Pons (tissue), 1 donor: ENCODE data around the gene RAD51B.

Source experiments
- DNase-seq: peaks from one replicate; pipeline ENCODE4 v3.0.0-alpha.2; 2016; ENCODE audit warnings: low spot score

RAD51B gene

GRCh38 chr14:68444449-68445168 is 625.0 kb downstream of the RAD51B start:
- DNase-seq: no peak

- no peak for DNase-seq
Observed at GRCh38 chr14:68446243-68447040, 626.9 kb downstream of the RAD51B start.

GRCh38 chr14:68447581-68448251 is 628.1 kb downstream of the RAD51B start:
- DNase-seq: no peak

DNA sequence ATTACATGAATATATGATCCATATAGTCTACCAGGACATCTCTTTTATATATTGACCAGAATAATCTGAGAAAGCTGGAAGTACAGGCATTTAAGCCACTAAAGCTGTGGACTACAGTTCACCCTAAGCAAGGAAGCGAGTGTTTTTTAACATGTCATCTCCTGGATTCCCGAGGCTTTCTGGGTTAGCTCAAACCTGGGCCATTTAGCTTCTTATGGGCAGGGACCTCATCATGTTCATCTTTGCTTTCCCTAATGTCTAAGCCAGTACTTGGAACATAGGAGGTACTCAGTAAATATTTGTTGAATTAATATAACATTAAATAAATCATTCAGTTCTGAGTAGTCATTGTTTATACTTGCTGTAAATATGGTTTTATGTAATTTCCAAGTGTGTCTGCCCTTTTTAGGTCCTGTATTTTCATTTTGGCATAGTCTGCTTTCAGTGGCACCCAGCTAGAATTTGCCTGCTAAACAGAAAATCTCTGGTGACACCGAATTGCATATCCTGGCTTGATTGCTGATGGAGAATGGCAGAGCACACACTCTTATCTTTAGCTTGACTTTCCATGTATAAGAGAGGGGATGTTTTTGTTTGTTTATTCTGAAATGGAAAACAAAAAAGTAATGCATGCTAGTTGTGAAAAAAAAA is 628.8 kb downstream of the RAD51B start:
- no peak for DNase-seq

DNA sequence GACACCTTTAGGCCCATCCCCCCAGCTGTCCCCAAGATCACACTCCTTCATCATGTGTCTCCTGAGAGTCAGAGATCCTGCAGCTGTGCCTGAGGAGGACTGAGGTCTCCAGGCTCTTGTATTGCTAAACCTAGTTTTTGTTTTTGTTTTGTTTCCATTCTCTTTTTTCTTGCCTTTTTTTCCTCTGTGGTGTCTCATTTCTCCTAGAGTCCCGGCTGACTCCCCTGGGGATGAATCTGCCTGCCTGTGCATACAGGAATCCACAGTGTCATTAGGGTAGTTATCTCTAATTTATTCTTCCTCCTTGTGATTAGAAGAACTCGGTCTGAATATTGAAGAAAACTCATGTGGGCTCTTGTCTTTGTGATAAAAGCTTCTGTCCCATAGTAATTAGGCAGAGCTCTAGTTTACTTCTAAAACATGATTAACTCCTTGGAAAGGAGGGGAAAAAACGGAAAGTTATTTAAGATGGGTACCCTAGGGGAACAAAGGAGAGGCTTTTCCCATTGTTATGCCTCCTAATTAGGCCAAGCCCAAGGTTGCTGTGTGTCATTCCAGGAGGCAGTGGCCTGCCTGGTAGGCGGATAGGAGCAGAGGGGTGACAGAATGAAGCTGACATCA is 630.1 kb downstream of the RAD51B start:
- no peak for DNase-seq

DNA sequence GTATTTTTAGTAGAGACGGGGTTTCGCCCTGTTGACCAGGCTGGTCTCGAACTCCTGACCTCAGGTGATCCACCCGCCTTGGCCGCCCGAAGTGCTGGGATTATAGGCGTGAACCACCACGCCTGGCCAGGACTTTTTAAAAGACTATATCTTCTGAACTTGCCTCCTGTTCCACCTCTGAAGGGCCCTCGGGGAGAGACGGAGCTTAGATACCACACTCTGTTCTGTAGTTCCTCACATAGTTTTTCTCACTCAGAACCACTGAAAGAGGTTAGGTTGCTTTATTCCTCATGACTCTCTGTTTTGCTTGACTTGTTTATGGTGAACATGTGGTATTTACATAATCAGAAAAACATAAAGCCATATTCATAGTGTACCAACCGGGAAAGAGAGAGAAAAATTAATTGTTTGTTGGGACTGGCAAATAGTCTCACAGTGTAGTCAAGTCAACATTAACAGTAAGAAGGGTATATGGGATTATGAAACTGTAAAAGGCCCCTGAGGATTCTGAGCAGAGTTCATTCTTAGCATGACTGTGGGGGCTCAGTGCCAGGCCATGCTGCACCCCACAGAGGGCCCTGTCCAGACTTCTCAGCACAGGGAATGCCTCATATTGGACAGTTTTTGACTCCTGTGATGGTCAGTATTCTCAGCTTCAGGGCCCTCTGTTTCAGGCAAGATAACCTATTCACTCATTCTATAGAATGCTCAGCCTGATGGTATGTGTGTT is 631.0 kb downstream of the RAD51B start:
- no peak for DNase-seq

GRCh38 chr14:68451696-68452373 is 632.3 kb downstream of the RAD51B start:
- DNase-seq: no peak

DNA sequence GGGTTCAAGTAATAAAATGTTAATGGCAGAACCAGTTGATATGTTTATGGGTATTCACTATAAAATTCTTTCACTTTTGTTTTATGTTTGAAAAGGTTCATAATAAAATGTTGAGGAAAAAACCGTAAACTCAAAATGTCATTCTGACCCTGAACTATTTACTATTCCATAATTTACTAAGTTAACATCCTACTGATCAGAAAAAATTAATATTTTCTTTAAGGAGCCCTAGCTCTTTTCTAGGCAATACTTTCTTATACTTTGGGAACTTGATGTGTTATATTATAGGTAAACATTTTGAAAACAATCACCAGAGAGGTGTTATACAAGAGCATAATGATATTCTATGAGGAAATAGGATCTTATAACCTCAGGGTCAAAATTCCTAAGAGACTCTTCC is 638.7 kb downstream of the RAD51B start:
- no peak for DNase-seq

DNA sequence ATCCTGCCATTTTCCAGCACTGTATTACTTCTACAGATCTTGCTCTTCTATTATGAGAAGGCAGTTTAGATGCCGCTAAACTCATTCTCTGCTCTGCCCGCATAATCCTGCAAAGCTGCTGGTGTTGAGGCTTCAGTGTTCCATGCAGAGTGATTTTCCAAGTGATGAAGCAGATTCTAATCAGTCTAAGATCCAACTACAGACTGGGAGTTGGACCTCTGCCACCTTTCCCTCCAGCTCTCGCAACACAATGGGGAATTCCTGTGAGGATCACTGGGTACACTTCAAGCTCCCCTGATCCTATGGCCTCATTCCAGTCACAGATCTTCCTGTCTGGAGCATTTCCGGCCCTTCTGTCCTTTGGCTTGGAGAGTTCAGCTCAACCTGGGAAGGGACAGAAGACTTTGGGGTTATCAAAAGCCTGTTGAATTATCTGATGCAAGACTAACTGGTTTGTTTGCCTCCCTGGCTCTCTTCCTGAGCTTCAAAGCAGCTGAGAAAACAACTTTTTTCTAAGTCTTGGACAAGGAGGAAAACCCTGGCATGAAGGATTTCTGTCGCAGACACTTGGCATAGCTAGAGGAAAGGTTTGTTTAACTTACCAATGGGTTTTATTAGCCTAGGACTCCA is 639.4 kb downstream of the RAD51B start:
- DNase-seq: peak; percentile 44

DNA sequence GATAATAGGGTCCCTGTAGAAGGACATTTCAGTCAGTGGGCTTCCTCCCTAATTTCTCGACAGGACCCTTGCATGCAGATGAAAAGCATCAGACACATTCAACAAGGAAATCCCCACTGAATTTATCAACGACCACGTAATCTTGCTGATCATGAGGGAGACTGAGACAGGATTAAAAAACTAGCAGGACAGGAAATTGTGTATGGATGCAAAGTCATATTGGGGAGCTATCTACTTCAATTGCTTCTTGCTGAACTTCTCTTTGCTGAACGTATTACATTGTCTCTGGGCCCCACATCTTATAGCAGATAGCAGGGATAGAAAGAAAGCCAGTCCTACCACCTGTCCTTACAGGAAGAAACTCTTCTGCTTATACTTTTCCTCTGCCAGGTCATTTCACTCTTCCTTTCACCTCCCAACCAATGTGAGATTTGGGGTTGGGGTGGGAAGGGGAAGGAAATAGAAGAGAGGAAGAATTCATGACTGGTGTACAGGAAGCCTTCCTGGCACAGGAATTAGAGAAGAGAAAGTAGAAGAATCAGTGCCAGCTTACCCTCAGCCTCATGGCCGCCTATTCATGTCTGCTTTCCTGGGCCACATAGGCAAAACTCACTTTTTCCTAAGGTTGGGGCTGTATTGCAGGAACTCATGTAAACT is 640.0 kb downstream of the RAD51B start:
- DNase-seq: peak; percentile 63

DNA sequence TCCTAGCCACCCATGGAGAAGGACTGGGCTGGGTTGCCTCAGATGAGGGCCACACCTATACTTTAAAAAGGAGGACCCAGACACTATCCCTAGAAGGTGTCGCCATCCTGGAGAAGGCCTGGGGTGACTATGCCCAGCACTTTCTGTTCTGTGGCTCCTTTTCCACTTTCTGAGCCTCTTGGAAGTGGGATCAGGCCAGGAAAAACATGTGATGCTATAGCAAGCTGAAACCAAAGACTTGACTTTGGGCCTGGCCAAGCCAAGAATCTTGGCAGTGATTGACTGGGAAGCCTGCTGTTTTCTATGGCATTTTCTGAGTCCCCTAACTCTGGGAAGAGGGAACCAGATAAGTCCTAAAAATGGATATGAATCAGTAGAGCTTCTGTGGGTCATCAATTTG is 641.0 kb downstream of the RAD51B start:
- DNase-seq: no peak

DNA sequence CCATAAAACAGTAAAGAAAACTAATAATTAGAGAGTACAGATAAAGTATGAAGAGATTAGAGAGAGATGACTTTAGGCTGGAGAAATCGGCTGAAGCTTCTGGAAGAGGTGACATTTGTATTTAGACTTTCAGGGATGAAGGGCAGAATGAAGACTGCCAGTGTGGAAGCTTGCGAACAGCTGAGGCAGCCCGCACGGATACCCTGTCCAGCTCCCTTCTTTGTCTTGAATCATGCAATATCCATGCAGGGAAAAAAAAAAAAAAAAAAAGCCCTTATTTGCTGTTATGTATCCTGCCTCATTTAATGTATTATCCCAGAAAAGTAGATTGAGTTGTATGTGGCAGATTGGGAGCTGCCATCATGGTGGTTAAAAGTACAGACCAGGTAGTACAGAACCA is 641.5 kb downstream of the RAD51B start:
- DNase-seq: no peak

GRCh38 chr14:68462683-68463082 is 643.1 kb downstream of the RAD51B start:
- DNase-seq: no peak

DNA sequence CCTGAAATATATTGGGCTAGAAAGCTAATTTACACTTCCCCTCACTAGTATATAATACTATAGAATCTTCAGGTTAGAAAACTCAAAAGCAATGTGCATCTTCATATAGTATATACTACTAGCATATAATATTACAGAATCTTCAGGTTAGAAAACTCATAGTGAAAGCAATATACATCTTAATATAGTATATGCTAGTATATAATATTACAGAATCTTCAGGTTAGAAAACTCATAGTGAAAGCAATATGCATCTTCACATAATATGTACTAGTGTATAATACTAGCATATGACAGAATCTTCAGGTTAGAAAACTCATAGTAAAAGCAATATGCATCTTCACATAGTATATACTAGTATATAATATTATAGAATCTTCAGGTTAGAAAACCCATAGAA is 643.7 kb downstream of the RAD51B start:
- no peak for DNase-seq

GRCh38 chr14:68463705-68464374 is 644.3 kb downstream of the RAD51B start:
- no peak for DNase-seq

- no peak for DNase-seq
Observed at GRCh38 chr14:68464711-68465110, 645.1 kb downstream of the RAD51B start.

GRCh38 chr14:68466491-68466977 is 647.0 kb downstream of the RAD51B start:
- DNase-seq: no peak

DNA sequence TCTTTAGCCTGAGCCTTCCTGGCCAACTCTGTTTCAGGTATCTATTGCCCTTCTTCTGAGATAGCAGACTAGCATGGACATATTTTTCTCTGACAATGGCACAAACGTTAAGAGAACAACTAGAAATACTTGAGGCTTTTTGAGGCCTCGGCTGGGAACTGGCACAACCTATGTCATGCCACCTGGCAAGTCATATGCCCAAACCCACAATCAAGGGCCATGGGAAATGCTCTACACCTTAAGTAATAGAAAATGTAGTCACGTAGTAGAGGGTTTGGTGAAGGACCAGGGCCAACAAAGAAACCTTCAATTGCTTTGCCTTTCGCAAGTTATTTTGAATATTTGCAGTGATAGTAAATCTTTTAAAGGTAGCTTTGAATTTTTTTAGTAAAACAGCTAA is 647.8 kb downstream of the RAD51B start:
- no peak for DNase-seq
